Endothelial cell (in vitro differentiated cells): ENCODE measurements around the gene ADGRV1. TPM values are rescaled to one million over a fixed set of nuclear protein-coding genes. Genes with fewer than 3 reads are reported as not detected.

ENCODE experiments used
- DNase-seq: peaks from one replicate; pipeline ENCODE4 v3.0.0; 2021; ENCODE audit warnings: low spot score
- H3K27ac Mint-ChIP-seq: one replicate; pipeline ENCODE4 v1.8.0; 2021; ENCODE audit warnings: mixed read lengths, inconsistent platforms; ENCODE audit not compliant: unreplicated experiment
- H3K27me3 Mint-ChIP-seq: one replicate; pipeline ENCODE4 v1.8.0; 2021; ENCODE audit warnings: mild to moderate bottlenecking, moderate library complexity, mixed read lengths, inconsistent platforms; ENCODE audit not compliant: unreplicated experiment
- H3K36me3 Mint-ChIP-seq: one replicate; pipeline ENCODE4 v1.8.0; 2021; ENCODE audit warnings: mild to moderate bottlenecking, low read depth, mixed read lengths, inconsistent platforms; ENCODE audit not compliant: unreplicated experiment
- H3K4me1 Mint-ChIP-seq: one replicate; pipeline ENCODE4 v1.8.0; 2021; ENCODE audit warnings: mild to moderate bottlenecking, mixed read lengths, inconsistent platforms; ENCODE audit not compliant: unreplicated experiment
- H3K4me3 Mint-ChIP-seq: one replicate; pipeline ENCODE4 v1.8.0; 2021; ENCODE audit warnings: mild to moderate bottlenecking, mixed read lengths, inconsistent platforms; ENCODE audit not compliant: unreplicated experiment
- H3K9me3 Mint-ChIP-seq: one replicate; pipeline ENCODE4 v1.8.0; 2021; ENCODE audit warnings: mixed read lengths, inconsistent platforms; ENCODE audit not compliant: unreplicated experiment
- total RNA-seq: library from RNA; stranded (reverse); fragmentation: NEBNext Ultra II Directional; extraction: Animal tissue kit (Norgen Biotek cat#: 25700); gene quantifications from one replicate; pipeline ENCODE4 v1.2.1, GENCODE V29; 2021; ENCODE audit not compliant: unreplicated experiment
- TF ChIP-seq, protein P1 (sequence below): fragments of 200-600 bp; sonication (generic); IDR thresholded peaks from one replicate; pipeline ENCODE4 v1.5.0; 2021; ENCODE audit warnings: antibody characterized with exemption; ENCODE audit not compliant: unreplicated experiment

Gene ADGRV1
- total RNA-seq, 1 donor from 2014 or later, result 23.1 TPM

DNA sequence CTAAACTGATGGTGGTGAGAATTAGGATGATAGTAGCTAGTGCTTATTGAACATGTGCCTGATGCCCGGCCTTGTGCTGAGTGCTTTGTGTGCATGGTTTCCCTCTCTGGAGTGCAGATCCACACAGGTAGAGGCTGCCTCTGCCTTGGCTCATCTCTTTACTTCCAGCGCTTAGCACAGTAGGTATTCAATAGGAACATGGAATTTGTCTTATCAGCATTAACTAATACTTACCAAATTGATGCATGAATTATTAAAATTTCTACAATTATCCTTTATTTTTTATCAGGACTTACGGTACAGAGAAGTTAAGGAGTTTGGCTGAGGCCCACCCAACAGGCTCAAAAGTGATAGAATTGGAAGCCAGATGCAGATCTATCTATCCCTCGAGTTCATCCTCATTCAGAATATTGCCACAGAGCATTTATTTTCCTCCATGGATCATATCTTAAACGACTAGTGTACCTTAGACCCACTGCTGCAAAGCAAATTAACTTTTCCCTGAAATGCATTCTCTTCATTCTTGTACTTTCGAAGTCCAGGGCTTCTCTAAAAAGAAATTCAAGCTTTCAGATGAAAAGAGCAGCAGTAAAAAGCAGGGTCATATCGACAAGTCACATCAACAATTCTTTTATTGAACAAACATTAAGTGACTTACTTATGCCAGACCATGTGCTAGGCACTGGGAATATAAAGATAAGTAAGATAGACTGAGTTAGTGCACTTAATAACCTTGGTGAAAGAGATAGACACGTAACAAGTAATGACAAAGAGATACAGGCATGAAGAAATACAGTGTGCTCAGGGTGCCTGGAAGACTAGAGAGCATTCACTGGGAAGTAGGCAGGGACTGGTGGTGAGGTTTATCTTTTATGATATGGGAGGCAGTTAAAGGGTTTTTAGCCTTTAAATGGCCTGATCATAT lies 534.5 kb downstream of the ADGRV1 start:
- H3K27ac Mint-ChIP-seq, result peak overlapping the region; percentile 2
- H3K4me1 Mint-ChIP-seq, result no peaks in the 10 kb centered on the region
- H3K36me3 Mint-ChIP-seq, result no peaks in the 10 kb centered on the region
- no peak overlapping the region for H3K4me3 Mint-ChIP-seq
- TF ChIP-seq, protein P1, sequence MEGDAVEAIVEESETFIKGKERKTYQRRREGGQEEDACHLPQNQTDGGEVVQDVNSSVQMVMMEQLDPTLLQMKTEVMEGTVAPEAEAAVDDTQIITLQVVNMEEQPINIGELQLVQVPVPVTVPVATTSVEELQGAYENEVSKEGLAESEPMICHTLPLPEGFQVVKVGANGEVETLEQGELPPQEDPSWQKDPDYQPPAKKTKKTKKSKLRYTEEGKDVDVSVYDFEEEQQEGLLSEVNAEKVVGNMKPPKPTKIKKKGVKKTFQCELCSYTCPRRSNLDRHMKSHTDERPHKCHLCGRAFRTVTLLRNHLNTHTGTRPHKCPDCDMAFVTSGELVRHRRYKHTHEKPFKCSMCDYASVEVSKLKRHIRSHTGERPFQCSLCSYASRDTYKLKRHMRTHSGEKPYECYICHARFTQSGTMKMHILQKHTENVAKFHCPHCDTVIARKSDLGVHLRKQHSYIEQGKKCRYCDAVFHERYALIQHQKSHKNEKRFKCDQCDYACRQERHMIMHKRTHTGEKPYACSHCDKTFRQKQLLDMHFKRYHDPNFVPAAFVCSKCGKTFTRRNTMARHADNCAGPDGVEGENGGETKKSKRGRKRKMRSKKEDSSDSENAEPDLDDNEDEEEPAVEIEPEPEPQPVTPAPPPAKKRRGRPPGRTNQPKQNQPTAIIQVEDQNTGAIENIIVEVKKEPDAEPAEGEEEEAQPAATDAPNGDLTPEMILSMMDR, result no peak
- no peak for DNase-seq
- no peaks in the 10 kb centered on the region for H3K9me3 Mint-ChIP-seq
- H3K27me3 Mint-ChIP-seq, result no peaks in the 10 kb centered on the region

DNA sequence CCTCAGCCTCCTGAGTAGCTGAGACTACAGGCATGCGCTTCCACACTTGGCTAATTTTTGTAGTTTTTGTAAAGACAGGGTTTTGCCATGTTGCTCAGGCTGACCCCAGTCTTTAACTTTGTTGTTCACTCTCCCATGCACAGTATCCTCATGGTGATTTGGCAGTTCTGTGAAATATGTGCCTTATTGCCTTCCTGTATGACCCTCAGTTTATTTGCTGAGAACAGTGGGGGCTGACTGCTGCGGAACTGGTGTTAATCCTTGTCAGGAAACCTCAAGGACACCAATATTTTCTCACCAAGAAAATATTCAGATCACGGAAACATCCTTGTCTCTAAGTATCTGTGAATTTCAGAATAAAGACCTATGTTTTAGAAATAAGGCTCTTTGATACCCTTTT lies 536.7 kb downstream of the ADGRV1 start:
- Mint-ChIP-seq H3K27me3 (no peaks in the 10 kb centered on the region), H3K9me3 (no peaks in the 10 kb centered on the region), H3K4me3 (no peak overlapping the region), H3K4me1 (peaks cover 6% of the 10 kb centered on the region), H3K36me3 (no peaks in the 10 kb centered on the region), H3K27ac (peak overlapping the region; percentile 14)
- TF ChIP-seq, protein P1, result no peak
- no peak for DNase-seq

DNA sequence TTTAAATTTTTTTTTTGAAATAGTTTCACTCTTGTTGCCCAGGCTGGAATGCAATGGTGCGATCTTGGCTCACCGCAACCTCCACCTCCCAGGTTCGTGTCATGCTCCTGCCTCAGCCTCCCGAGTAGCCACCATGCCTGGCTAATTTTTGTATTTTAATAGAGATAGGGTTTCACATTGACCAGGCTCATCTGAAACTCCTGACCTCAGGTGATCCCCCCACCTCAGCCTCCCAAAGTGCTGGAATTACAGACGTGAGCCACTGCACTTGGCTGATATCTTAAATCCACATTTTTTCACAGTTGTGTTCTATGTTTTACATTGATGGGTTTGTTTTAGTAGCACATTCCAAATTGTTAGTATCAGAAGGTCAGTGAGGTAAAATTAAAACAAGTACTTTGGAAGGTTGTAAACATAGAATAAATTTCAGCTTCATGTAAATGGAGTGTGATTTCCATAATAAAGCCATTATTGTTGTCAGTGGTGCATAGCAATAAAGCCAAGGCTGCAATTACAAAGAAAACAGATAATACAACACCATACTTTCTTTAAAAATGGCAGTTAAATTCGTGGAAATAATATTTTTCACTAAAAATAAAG lies 537.3 kb downstream of the ADGRV1 start:
- H3K4me1 Mint-ChIP-seq, result peaks cover 6% of the 10 kb centered on the region
- DNase-seq, result no peak
- TF ChIP-seq, protein P1, result no peak
- H3K27me3 Mint-ChIP-seq, result no peaks in the 10 kb centered on the region
- no peak overlapping the region for H3K27ac Mint-ChIP-seq
- H3K4me3 Mint-ChIP-seq, result no peak overlapping the region
- no peaks in the 10 kb centered on the region for H3K9me3 Mint-ChIP-seq
- H3K36me3 Mint-ChIP-seq, result no peaks in the 10 kb centered on the region

DNA sequence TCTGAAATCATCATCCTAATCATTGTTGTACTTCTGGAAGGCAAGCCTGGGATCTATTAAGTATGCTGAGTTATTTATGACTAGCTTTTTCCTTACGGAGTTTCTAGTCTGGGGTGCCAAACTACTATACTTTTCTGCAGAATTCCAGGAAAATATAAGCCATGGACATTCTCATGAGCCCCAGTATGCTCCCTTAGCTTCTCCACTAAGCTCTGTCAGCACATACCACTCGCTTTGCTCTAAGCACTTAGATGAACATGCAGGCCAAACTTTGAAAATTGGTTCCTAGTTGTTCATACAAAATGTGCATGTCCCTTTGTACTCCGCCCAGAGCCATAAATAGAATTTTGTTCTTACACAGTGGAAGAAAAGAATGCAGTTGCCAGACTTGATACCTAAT lies 539.9 kb downstream of the ADGRV1 start:
- no peak overlapping the region for H3K27ac Mint-ChIP-seq
- TF ChIP-seq, protein P1, result no peak
- no peaks in the 10 kb centered on the region for H3K36me3 Mint-ChIP-seq
- H3K9me3 Mint-ChIP-seq, result no peaks in the 10 kb centered on the region
- no peaks in the 10 kb centered on the region for H3K27me3 Mint-ChIP-seq
- peaks cover 6% of the 10 kb centered on the region for H3K4me1 Mint-ChIP-seq
- no peak for DNase-seq
- no peak overlapping the region for H3K4me3 Mint-ChIP-seq
